ENCODE results near the gene VAPA. TPM values are rescaled to one million over a fixed set of nuclear protein-coding genes. Genes with fewer than 3 reads are reported as not detected.
A peak's percentile ranks its signal among the peaks of the same experiment; 100 is the strongest.

The VAPA gene
- total and polyA plus RNA-seq, 9 of the 15 experiments (the other 6 are each of a cell fraction or from before 2014, with no cell fraction given), result 219 to 902 (median 526) TPM

- 0 out of 2 replicates have a peak, but pooled peaks have one; percentile 6 for TF ChIP-seq ZBTB12 (CRISPR knock-in tag; IDR thresholded peaks at IDR 0.05)
- TF ChIP-seq ERF (CRISPR knock-in tag; IDR thresholded peaks at IDR 0.05), result 0 out of 2 replicates have a peak, but pooled peaks have one; percentile 53
- TF ChIP-seq CXXC5 (CRISPR knock-in tag; IDR thresholded peaks at IDR 0.05), result 0 out of 2 replicates have a peak, but pooled peaks have one; percentile 12
- TF ChIP-seq ELF1 (tag; IDR thresholded peaks at IDR 0.05), result 0 out of 2 replicates have a peak, but pooled peaks have one; percentile 22
- no peak for TF ChIP-seq PRDM10 (IDR thresholded peaks at IDR 0.05; ENCODE audit: partially characterized antibody)
- no peak for TF ChIP-seq JUND (IDR thresholded peaks at IDR 0.05; ENCODE audit: borderline replicate concordance, low read depth, low read length)
- 0 out of 3 replicates have a peak, but pooled peaks have one; percentile 10 for TF ChIP-seq JUND (tag; IDR thresholded peaks at IDR 0.05; ENCODE audit: borderline replicate concordance, low read depth, low read length)
- TF ChIP-seq ZNF518B (CRISPR knock-in tag; IDR thresholded peaks at IDR 0.05), result no peak
These were observed 13.1 kb upstream of the VAPA start (continued) for GRCh38 chr18:9900699-9901098.
